Fibroblast of lung (primary cell): Measurements from ENCODE around the gene SCN1A. TPM values are rescaled to one million over a fixed set of nuclear protein-coding genes. Genes with fewer than 3 reads are reported as not detected.

Experiments
- DNase-seq, 2 donors: peaks; one replicate each; pipeline versions ENCODE4 v3.0.0 to v3.0.0-alpha.2; 2010; ENCODE audit warnings: low read depth in 2 of 2
- H2AFZ ChIP-seq: 2 replicates; pipeline ENCODE4 v1.5.1; 2012; ENCODE audit warnings: low read length, control low read depth, inconsistent platforms
- H3K27ac ChIP-seq: 2 replicates; pipeline ENCODE4 v1.5.1; 2011; ENCODE audit warnings: low read length, control low read depth; ENCODE audit not compliant: insufficient read depth
- H3K27me3 ChIP-seq: 2 replicates; pipeline ENCODE4 v1.5.1; 2011; ENCODE audit warnings: mild to moderate bottlenecking, low read length; ENCODE audit not compliant: control insufficient read depth, insufficient read depth
- H3K36me3 ChIP-seq: 2 replicates; pipeline ENCODE4 v1.5.1; 2011; ENCODE audit warnings: low read length; ENCODE audit not compliant: control insufficient read depth, insufficient read depth
- H3K4me1 ChIP-seq: 2 replicates; pipeline ENCODE4 v1.5.1; 2011; ENCODE audit warnings: low read length; ENCODE audit not compliant: control insufficient read depth, insufficient read depth; ENCODE audit errors: extremely low read depth
- H3K4me2 ChIP-seq: 2 replicates; pipeline ENCODE4 v1.5.1; 2011; ENCODE audit warnings: low read length, control low read depth; ENCODE audit not compliant: insufficient read depth; ENCODE audit errors: extremely low read depth
- H3K4me3 ChIP-seq, 4 experiments: fragments of 200-600 bp in 1 of 4; sonication (generic) in 1 of 4; replicated peaks in 1 of 4; 2 replicates each; pipeline ENCODE4 v1.5.1; 2011 to 2016; ENCODE audit warnings: low read length in 4 of 4, low read depth in 3 of 4, mild to moderate bottlenecking in 3 of 4, control low read depth in 2 of 4, inconsistent platforms in 1 of 4, mixed read lengths in 1 of 4; ENCODE audit not compliant: insufficient read depth in 1 of 4; ENCODE audit errors: control extremely low read depth in 1 of 4
- H3K79me2 ChIP-seq: 2 replicates; pipeline ENCODE4 v1.5.1; 2012; ENCODE audit warnings: mild to moderate bottlenecking, low read length, inconsistent platforms; ENCODE audit not compliant: control insufficient read depth, insufficient read depth
- H3K9ac ChIP-seq: 2 replicates; pipeline ENCODE4 v1.5.1; 2011; ENCODE audit warnings: mild to moderate bottlenecking, low read length, control low read depth; ENCODE audit not compliant: insufficient read depth
- H3K9me3 ChIP-seq: 2 replicates; pipeline ENCODE4 v1.5.1; 2012; ENCODE audit warnings: low read depth, low read length; ENCODE audit not compliant: control insufficient read depth, insufficient read depth
- H4K20me1 ChIP-seq: 2 replicates; pipeline ENCODE4 v1.5.1; 2011; ENCODE audit warnings: low read length; ENCODE audit not compliant: control insufficient read depth, insufficient read depth; ENCODE audit errors: extremely low read depth
- EZH2 ChIP-seq: IDR thresholded peaks from 2 replicates; pipeline ENCODE4 v1.5.1; 2012; ENCODE audit warnings: low read length, control low read depth, mild to moderate bottlenecking; ENCODE audit errors: missing control alignments
- polyA plus RNA-seq, 2 donors: library from polyadenylated mRNA; depleted of rRNA in 1 of 2; stranded (reverse) in 1 of 2; unstranded in 1 of 2; fragments of >200 nt; gene quantifications; 2 replicates each; pipeline ENCODE4 v1.2.1, GENCODE V29; 2011 to 2012; ENCODE audit warnings: missing spikeins in 1 of 2
- total RNA-seq: library from RNA; depleted of rRNA; stranded (reverse); fragments of >200 nt; gene quantifications from 2 replicates; pipeline ENCODE4 v1.2.1, GENCODE V29; 2014
- TF ChIP-seq, protein P1 (sequence below), 2 donors: IDR thresholded peaks in 1 of 2; conservative IDR thresholded peaks in 1 of 2; 1 replicate in 1 of 2; 2 replicates in 1 of 2; pipeline ENCODE4 v1.5.1; 2011 to 2012; ENCODE audit warnings: low read length in 2 of 2, control low read depth in 1 of 2, inconsistent platforms in 1 of 2, low read depth in 1 of 2, mild to moderate bottlenecking in 1 of 2

SCN1A gene
- total and polyA plus RNA-seq, 2 donors (not counting 1 experiment from before 2014, with no cell fraction given): 0.05 to 0.50 TPM

DNA sequence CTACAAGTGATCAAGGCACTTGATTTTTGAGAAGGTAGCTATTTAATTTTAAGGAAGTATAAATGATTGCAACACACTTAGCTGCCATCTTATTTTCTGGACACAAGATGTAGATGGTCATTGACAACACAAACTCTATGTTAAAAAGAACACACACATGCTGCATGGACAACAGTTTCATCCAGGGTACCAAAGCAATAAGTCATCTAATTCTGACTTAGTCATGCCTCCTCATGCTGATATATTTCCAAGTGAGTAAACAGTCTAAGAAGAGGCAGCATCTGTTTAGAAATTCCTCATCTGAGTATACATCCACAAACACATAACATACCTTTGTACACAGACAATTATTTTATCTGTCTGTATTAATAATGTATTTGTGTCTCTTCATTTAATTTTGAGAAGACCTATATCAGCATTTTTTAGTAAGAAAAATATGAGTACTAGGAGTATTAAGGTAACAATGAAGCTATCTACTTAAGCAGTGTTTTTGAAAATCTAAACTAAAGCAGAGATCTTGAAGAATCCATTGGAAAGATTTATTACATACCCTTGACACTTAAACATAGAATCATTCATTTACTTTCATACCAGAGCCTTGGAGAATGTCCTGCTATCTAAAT lies 84.9 kb downstream of the SCN1A start:
- Histone ChIP-seq H3K4me2 (no peak overlapping the region), H4K20me1 (no peaks in the 10 kb centered on the region), H3K36me3 (no peaks in the 10 kb centered on the region), H3K9me3 (no peaks in the 10 kb centered on the region), H3K4me3 (no peak overlapping the region), H3K27ac (no peak overlapping the region), H3K79me2 (no peaks in the 10 kb centered on the region), H3K4me1 (no peaks in the 10 kb centered on the region), H3K9ac (no peak overlapping the region), H3K27me3 (no peaks in the 10 kb centered on the region), H2AFZ (no peak overlapping the region)
- DNase-seq: peak; percentile 3 to 32
- TF ChIP-seq EZH2: no peak
- TF ChIP-seq, protein P1, sequence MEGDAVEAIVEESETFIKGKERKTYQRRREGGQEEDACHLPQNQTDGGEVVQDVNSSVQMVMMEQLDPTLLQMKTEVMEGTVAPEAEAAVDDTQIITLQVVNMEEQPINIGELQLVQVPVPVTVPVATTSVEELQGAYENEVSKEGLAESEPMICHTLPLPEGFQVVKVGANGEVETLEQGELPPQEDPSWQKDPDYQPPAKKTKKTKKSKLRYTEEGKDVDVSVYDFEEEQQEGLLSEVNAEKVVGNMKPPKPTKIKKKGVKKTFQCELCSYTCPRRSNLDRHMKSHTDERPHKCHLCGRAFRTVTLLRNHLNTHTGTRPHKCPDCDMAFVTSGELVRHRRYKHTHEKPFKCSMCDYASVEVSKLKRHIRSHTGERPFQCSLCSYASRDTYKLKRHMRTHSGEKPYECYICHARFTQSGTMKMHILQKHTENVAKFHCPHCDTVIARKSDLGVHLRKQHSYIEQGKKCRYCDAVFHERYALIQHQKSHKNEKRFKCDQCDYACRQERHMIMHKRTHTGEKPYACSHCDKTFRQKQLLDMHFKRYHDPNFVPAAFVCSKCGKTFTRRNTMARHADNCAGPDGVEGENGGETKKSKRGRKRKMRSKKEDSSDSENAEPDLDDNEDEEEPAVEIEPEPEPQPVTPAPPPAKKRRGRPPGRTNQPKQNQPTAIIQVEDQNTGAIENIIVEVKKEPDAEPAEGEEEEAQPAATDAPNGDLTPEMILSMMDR (conservative IDR thresholded peaks at IDR 0.05 in 1 of 2, IDR thresholded peaks at IDR 0.05 in 1 of 2; ENCODE audit: low read depth in 1 of 2, low read length in 2 of 2): no peak

- Histone ChIP-seq H3K4me1 (no peaks in the 10 kb centered on the region), H3K4me2 (no peak overlapping the region), H3K36me3 (no peaks in the 10 kb centered on the region), H3K9ac (no peak overlapping the region), H3K79me2 (no peaks in the 10 kb centered on the region), H3K27me3 (no peaks in the 10 kb centered on the region), H3K4me3 (no peak overlapping the region), H3K9me3 (no peaks in the 10 kb centered on the region), H3K27ac (no peak overlapping the region), H2AFZ (no peak overlapping the region), H4K20me1 (no peaks in the 10 kb centered on the region)
- peak; percentile 15 to 18 for DNase-seq
- TF ChIP-seq EZH2: no peak
- TF ChIP-seq, protein P1 (conservative IDR thresholded peaks at IDR 0.05 in 1 of 2, IDR thresholded peaks at IDR 0.05 in 1 of 2; ENCODE audit: low read depth in 1 of 2, low read length in 2 of 2): no peak
Observed at GRCh38 chr2:166042356-166042755, 85.5 kb downstream of the SCN1A start.

DNA sequence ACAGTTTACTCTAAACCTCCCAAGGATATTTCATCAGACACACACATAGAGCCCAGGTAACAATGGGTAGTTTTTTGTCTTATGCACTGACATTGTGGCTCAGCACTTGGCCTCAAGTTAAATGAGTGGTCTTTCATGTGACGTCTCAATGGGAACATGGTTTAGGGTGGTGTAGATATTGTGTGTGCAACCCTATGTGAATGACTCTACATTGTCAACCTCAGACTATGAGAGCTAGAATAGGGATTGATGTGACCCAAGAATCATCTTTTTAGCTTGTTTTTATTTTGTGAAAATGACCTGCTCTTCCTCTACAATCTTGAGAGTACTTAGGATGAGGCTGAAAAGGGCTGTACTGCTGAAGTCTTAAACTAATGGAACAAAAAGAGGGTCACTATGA lies 86.2 kb downstream of the SCN1A start:
- DNase-seq: no peak
- Histone ChIP-seq H3K4me2 (no peak overlapping the region), H4K20me1 (no peaks in the 10 kb centered on the region), H3K27ac (no peak overlapping the region), H3K9ac (no peak overlapping the region), H3K27me3 (no peaks in the 10 kb centered on the region), H3K4me3 (no peak overlapping the region), H2AFZ (no peak overlapping the region), H3K4me1 (no peaks in the 10 kb centered on the region), H3K79me2 (no peaks in the 10 kb centered on the region), H3K9me3 (no peaks in the 10 kb centered on the region), H3K36me3 (no peaks in the 10 kb centered on the region)
- TF ChIP-seq, protein P1 (conservative IDR thresholded peaks at IDR 0.05 in 1 of 2, IDR thresholded peaks at IDR 0.05 in 1 of 2; ENCODE audit: low read depth in 1 of 2, low read length in 2 of 2): no peak
- TF ChIP-seq EZH2: no peak
